Measurements from ENCODE around the gene SERBP1.

Gene SERBP1

GRCh38 chr1:67405473-67406245 lies 24.5 kb downstream of the SERBP1 start:
- no peak for DNase-seq (ENCODE audit: low read depth)

GRCh38 chr1:67404212-67404620 lies 26.0 kb downstream of the SERBP1 start:
- DNase-seq (ENCODE audit: low read depth) = peak; percentile 18

DNA sequence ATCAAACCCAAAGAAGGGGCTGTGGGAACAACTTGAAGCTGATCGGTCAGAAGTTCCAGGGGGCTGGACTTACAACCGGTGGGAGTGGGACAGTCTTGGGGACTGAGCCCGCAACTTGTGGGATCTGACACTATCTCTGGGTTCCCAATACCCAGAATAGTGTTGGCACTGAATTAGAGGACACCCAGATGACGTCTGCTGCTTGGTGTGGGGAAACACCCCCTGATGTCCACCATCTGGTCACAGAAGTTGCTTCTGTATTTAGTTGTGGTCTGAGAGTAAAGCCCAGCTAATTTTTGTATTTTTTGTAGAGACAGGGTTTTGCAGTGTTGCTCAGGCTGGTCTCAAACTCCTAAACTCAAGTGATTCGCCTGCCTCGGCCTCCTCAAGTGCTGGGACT lies 28.8 kb downstream of the SERBP1 start:
- DNase-seq (ENCODE audit: low read depth) = no peak

DNA sequence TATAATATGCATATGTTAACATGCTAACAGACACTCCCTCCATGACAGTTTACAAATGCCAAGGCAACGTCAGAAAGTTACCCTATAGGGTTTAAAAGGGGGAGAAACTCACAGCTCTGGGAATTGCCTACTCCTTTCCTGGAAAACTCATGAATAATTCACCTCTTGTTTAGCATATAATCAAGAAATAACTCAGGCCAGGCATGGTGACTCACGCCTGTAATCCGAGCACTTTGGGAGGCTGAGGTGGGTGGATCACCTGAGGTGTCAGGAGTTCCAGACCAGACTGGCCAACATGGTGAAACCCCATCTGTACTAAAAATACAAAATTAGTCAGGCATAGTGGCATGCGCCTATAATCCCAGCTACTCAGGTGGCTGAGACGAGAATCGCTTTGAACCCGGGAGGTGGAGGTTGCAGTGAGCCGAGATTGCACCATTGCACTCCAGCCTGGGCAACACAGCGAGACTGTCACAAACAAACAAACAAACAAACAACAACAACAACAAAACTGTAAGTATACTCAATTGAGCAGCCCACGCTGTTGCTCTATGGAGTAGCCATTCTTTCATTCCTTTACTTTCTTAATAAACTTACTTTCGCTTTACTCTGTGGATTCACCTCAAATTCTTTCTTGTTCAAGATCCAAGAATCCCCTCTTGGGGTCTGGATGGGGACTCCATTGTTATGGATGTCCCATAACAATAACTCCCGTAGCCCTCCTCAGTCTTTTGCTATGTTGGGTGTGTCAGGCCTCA lies 30.0 kb downstream of the SERBP1 start:
- DNase-seq (ENCODE audit: low read depth) = peak; percentile 31

GRCh38 chr1:67399199-67399993 lies 30.8 kb downstream of the SERBP1 start:
- no peak for DNase-seq (ENCODE audit: low read depth)

DNA sequence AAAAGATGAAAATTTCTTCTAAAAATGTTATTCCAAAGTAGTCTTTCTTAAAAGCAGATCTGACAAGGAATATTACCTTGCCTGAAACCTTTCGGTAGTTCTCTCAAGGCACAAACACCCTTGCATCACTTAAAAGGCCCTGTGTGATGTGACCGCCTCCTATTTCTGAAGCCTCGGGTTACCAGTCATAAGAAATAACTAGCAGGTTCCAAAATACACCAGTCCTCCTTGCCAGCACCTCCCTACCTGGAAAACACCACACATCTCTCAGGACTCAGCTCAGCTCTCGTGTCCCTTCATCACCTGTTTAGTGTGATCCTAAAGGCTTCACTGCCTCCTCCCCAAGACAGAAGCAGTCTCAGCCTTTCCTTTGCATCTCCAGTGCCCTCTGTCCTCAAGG lies 35.7 kb downstream of the SERBP1 start:
- DNase-seq (ENCODE audit: low read depth) = no peak

DNA sequence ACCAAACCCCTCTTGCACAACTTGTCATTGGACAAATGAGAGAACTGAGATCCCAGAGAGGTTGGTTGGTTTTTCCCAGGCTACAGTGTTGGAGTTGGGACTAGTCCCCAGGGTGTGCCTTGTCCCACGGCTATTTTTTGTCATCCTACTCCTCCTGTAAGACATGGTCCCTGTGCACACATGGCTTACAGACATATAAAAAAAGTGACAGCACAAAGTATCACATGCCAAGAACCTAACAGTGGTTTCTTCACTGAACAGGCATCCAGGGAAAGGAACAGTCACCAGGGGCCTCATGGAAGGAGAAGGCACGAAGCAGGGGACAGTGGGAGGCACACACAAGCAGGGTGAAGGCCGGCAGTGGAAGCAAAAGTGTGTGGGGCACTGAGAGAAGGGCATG lies 36.5 kb downstream of the SERBP1 start:
- no peak for DNase-seq (ENCODE audit: low read depth)

GRCh38 chr1:67393240-67393639 lies 37.0 kb downstream of the SERBP1 start:
- no peak for DNase-seq (ENCODE audit: low read depth)

DNA sequence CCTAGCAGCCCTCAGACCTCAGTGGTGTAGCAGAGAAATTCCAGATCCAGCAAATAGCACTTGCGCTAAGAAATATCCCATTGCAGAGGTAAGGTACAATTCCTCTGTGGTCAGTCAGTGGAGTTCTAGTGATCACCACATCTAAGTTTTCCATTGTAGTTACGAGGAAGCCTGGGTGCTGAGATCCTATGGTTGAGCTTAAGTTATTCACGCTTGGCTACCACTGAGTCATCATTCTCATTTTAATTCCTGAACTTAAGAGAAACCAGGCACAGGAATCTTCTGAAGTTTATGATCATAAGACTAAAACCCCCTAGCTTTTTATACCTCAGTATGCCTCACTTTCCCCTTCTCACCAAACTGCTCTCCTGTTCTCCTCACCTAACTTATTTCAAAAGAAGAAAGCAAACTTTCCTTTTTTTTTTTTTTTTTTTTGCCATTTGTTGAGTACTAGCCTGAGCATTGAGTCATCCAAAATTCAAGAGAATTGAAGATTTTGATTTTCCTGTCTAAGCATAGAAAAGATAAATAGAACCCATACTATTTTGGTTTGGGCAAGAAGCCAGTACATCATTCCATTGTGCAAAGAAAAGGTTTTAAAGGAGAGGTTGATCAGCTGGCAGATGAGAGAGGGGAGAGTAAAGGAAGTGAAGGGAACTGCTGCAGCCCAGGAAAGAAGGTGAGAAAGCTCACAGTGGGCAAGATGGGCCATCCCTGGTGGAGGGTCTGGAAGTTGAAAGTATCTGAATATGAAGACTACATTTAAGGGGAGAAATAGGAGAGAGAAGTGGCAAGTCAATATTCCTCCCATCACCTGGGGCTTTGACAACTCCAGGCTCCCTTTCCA lies 39.9 kb downstream of the SERBP1 start:
- peak; percentile 87 for DNase-seq (ENCODE audit: low read depth)

DNA sequence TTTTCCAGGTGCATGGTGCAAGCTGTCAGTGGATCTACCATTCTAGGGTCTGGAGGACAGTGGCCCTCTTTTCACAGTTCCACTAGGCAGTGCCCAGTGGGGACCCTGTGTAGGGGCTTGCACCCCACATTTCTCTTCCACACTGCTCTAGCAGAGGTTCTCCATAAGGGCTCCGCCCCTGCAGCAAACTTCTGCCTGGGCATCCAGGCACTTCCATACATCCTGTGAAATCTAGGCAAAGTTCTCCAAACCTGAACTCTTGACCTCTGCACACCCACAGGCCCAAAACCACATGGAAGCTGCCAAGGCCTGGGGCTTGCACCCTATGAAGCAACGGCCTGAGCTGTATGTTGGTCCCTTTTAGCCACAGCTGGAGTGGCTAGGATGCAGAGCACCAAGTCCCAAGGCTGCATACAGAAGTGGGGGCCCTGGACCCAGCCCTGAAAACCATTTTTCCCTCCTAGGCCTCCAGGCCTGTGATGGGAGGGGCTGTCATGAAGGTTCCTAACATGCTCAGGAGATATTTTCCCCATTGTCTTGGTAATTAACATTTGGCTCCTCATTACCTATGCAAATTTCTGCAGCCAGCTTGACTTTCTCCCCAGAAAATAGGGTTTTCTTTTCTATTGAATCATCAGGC lies 46.1 kb downstream of the SERBP1 start:
- DNase-seq (ENCODE audit: low read depth) = no peak

DNA sequence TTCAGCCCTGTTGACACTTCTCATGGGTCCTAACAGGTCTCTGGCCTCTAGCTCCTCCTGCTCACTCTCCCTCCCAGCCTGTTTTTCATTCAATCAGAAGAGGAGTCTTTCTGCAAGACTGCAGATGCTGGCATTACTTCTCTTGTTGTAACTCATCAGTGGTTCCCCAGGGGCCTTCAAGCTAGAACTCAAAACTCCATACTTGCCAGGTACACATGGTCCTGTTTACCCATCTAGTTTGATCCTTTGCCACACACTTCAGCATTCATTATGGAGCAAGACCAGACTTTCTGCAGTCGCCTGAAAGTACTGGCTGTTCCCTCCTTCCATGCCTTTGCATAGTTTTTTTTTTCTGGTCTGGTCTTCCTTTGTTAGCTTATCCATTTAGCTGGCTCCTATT lies 47.9 kb downstream of the SERBP1 start:
- DNase-seq (ENCODE audit: low read depth) = no peak

DNA sequence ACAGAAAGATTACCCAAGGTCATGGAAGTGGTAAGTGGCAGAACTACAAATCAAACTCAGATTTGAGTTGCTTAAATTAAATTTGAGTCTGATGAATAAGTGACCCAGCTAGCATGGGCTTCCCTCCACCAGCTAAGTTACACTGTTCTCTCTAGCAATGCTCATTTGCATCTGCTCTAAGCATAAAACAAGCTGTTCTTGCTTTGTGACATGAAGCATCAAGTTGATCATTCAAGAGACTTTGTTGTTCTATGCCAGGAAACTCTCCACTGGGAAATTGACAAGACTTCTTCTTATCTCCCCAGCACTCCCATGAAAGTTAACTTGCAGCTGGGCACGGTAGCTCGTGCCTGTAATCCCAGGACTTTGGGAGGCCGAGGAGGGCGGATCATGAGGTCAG lies 49.0 kb downstream of the SERBP1 start:
- DNase-seq (ENCODE audit: low read depth) = no peak

GRCh38 chr1:67377253-67377652 lies 52.9 kb downstream of the SERBP1 start:
- no peak for DNase-seq (ENCODE audit: low read depth)

DNA sequence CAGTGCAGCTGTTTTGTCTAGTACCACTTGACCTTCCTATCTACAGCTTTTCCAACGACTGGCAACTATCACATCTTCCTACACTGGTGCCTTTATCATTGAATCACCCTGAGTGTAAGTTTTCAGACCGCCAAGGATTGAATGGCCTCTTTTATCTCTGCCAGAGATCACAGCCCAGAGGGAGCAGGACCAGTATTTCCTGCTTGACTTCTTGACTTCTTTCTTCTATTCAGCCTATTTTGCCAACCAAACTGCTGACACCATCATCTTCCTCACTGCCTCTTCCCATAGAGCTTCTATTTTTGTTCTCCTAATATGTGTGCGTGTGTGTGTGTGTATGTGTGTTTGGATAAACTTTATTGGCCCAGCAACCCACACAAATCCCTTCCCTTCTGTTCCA lies 53.8 kb downstream of the SERBP1 start:
- no peak for DNase-seq (ENCODE audit: low read depth)

DNA sequence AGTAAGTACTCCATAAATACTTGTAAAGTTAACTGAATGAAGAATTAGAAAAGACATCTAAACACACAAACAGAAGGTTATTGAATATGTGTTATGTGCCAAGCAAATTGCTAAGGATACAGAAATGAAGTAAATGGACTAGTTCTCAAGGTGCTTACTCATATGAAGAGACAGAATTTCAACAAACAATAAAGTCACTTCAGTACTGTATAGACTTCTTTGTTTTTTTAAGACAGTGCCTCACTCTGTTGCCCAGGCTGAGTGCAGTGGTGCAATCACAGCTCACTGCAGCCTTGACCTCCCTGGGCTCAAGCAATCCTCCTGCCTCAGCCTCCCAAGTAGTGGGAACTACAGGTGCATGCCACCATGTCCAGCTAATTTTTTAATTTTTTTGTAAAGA lies 57.3 kb downstream of the SERBP1 start:
- DNase-seq (ENCODE audit: low read depth) = no peak

GRCh38 chr1:67372136-67372535 lies 58.1 kb downstream of the SERBP1 start:
- no peak for DNase-seq (ENCODE audit: low read depth)

GRCh38 chr1:67371681-67372080 lies 58.5 kb downstream of the SERBP1 start:
- DNase-seq (ENCODE audit: low read depth) = no peak

- DNase-seq (ENCODE audit: low read depth) = no peak
These were observed 59.2 kb downstream of the SERBP1 start for GRCh38 chr1:67371043-67371442.

DNA sequence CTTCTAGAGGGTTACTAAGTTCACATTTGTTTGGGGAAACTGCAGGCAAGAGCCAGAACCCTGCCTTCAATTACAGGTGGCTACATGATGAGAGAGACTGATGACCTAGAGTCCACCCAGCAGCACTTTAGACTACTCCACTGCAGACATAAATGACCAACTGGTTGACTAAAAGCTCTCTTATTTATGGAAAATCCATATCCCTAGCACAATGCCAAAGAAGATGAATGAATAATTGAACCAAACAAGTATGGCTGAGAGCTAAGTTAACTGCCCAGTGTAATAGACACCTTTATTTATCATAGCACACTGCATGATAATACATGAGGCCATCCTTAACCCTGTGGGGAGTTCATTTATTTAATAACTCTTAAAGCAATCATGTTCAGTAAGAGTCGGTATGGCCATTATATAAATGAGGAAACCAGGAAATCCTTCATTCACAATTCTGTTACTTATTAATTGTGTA lies 62.1 kb downstream of the SERBP1 start:
- DNase-seq (ENCODE audit: low read depth) = no peak

GRCh38 chr1:67367370-67368045 lies 62.7 kb downstream of the SERBP1 start:
- DNase-seq (ENCODE audit: low read depth) = no peak

GRCh38 chr1:67361641-67362040 lies 68.6 kb downstream of the SERBP1 start:
- DNase-seq (ENCODE audit: low read depth) = no peak

All from non-pigmented ciliary epithelial cell (primary cell).